ENCODE data around the gene OPRL1. TPM values are rescaled to one million over a fixed set of nuclear protein-coding genes. Genes with fewer than 3 reads are reported as not detected.

OPRL1 gene
- total RNA-seq, 1 experiment from 2014 or later = 1.5 TPM

DNA sequence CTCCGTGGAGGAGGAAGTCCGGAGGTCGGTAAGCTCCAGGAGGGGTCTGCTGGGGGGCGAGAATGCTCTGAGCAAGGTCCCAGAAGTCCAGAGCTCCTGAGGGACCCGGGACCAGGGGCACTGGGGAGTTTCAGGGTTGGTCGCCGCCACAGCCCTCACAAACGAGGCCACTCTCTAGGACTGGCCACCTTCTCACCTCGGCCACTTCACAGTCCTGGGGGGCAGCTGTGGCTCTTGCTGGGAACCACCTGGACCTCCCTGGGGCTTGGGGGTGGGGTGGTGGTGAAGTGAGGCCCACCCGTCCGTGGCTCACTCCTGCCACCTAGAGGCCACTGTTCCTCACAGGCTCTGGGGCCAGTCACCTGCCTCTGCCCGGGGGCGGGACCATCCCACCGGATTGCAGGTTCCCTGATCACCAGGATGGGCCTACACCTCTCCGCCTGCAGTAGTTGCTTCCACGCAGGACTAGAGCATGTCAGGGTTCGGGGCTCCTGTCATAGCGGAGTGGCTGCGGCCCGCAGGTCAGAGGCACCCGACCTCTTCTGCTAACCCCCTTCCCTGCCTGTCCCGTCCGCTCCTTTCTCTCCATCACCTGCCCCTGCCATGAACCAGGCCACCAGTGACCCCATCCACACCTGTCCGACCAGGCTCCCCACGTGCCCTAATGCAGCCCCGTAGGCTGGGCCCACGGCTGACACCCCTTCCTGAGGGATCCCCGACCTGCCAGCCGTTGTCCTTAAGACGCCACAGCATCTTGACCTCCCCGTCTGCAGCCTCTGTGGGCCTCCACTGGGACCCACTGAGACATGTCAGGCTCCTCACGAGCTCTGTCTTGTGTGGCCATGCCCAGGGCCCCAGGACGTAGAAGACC is 22.0 kb upstream of the OPRL1 start:
- no peaks in the 10 kb centered on the region for H3K9me3 ChIP-seq (ENCODE audit: insufficient read depth, low read depth)
- no peaks in the 10 kb centered on the region for H3K27me3 ChIP-seq (ENCODE audit: insufficient read depth, low read depth)
- H4K20me1 ChIP-seq (ENCODE audit: insufficient read depth) = no peaks in the 10 kb centered on the region
- peaks cover 25% of the 10 kb centered on the region; the same call in 1 of the 2 replicates for H3F3A ChIP-seq (ENCODE audit: insufficient read depth, low read depth)
- H3K4me1 ChIP-seq (replicated peaks; ENCODE audit: insufficient read depth) = peaks cover 21% of the 10 kb centered on the region
- ChIA-PET POLR2A (ENCODE audit: unreplicated experiment) (no interaction called here), CTCF (no interaction called here)
- no peak overlapping the region for H3K27ac ChIP-seq
- H3K79me2 ChIP-seq (ENCODE audit: low read depth) = no peaks in the 10 kb centered on the region
- TF ChIP-seq, protein P1, sequence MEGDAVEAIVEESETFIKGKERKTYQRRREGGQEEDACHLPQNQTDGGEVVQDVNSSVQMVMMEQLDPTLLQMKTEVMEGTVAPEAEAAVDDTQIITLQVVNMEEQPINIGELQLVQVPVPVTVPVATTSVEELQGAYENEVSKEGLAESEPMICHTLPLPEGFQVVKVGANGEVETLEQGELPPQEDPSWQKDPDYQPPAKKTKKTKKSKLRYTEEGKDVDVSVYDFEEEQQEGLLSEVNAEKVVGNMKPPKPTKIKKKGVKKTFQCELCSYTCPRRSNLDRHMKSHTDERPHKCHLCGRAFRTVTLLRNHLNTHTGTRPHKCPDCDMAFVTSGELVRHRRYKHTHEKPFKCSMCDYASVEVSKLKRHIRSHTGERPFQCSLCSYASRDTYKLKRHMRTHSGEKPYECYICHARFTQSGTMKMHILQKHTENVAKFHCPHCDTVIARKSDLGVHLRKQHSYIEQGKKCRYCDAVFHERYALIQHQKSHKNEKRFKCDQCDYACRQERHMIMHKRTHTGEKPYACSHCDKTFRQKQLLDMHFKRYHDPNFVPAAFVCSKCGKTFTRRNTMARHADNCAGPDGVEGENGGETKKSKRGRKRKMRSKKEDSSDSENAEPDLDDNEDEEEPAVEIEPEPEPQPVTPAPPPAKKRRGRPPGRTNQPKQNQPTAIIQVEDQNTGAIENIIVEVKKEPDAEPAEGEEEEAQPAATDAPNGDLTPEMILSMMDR (conservative IDR thresholded peaks at IDR 0.05) = peak; percentile 90
- no peak for TF ChIP-seq EZH2 (IDR thresholded peaks at IDR 0.05; ENCODE audit: low read depth)
- peak overlapping the region; percentile 20; the same call in 1 of the 2 replicates for H3K4me2 ChIP-seq
- peak; percentile 55 to 87 for DNase-seq
- H3K36me3 ChIP-seq (ENCODE audit: low read depth) = no peaks in the 10 kb centered on the region
- H2AFZ ChIP-seq = no peak overlapping the region
- no peaks in the 10 kb centered on the region for H3K9me2 ChIP-seq (ENCODE audit: insufficient read depth)
- no peak overlapping the region for H3K4me3 ChIP-seq
- intact Hi-C loops (cut with micrococcal nuclease; ENCODE audit: unreplicated experiment) = loop anchor here (5.0 kb wide), 2 partner anchors 521 to 621 kb away; partner anchors contain the start of gene PTK6
- BruUV-seq (replicated peaks) = no TSS peak

DNA sequence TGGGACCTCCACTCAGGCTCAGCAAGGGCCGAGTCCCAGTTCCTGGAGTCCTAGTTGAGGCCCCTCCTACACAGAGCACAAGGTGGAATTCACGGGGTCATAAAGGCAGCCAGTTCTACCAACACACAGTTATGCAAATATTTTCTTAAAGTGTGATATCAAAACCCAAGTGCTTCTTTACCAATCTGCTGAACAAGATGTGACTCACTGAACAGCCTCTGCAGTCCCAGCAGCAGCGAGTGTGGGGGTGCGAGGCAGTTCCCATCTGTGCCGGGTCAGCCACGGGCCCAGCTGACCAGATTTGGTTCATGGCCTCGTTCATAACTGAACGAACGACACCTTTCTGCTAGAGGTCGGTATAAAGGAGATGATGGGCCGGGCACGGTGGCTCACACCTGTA is 21.3 kb upstream of the OPRL1 start:
- ChIA-PET CTCF (no interaction called here), POLR2A (ENCODE audit: unreplicated experiment) (no interaction called here)
- Histone ChIP-seq H3K9me2 (ENCODE audit: insufficient read depth) (no peaks in the 10 kb centered on the region), H3K4me1 (replicated peaks; ENCODE audit: insufficient read depth) (peaks cover 21% of the 10 kb centered on the region), H3F3A (ENCODE audit: insufficient read depth, low read depth) (peaks cover 28% of the 10 kb centered on the region; the same call in 1 of the 2 replicates), H2AFZ (no peak overlapping the region), H3K27ac (no peak overlapping the region), H3K9me3 (ENCODE audit: insufficient read depth, low read depth) (no peaks in the 10 kb centered on the region), H3K27me3 (ENCODE audit: insufficient read depth, low read depth) (no peaks in the 10 kb centered on the region), H3K4me2 (peak overlapping the region; percentile 20; the same call in 1 of the 2 replicates), H3K4me3 (no peak overlapping the region), H3K36me3 (ENCODE audit: low read depth) (no peaks in the 10 kb centered on the region), H4K20me1 (ENCODE audit: insufficient read depth) (no peaks in the 10 kb centered on the region), H3K79me2 (ENCODE audit: low read depth) (peaks cover 4% of the 10 kb centered on the region)
- intact Hi-C loops (cut with micrococcal nuclease; ENCODE audit: unreplicated experiment) = loop anchor here (5.0 kb wide), 2 partner anchors 521 to 621 kb away; partner anchors contain the start of gene PTK6
- no TSS peak for BruUV-seq (replicated peaks)
- no peak for TF ChIP-seq EZH2 (IDR thresholded peaks at IDR 0.05; ENCODE audit: low read depth)
- TF ChIP-seq, protein P1 (conservative IDR thresholded peaks at IDR 0.05) = no peak
- peak in 1 of 2 experiments; percentile 49 for DNase-seq

DNA sequence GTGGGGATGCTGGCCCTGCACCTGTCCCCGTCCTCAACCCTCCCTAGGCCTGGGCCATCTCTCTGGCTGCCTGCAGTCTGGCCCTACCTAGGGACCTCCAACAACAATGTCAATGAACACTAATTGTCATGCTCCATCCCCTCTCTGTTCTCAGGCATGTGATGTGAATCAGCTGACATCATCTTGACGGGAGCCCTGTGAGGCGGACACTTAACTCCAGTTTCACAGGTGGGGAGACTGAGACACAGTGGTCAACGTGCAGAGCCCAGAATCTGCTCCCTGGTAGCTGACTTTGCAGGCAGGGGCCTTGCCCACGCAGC is 17.6 kb upstream of the OPRL1 start:
- Histone ChIP-seq H3K9me3 (ENCODE audit: insufficient read depth, low read depth) (no peaks in the 10 kb centered on the region), H3K27me3 (ENCODE audit: insufficient read depth, low read depth) (no peaks in the 10 kb centered on the region), H3K4me3 (peak overlapping the region; percentile 90), H3K36me3 (ENCODE audit: low read depth) (no peaks in the 10 kb centered on the region), H3K79me2 (ENCODE audit: low read depth) (peaks cover 19% of the 10 kb centered on the region), H3F3A (ENCODE audit: insufficient read depth, low read depth) (peaks cover 31% of the 10 kb centered on the region; the same call in 1 of the 2 replicates), H3K4me2 (peak overlapping the region; percentile 96), H4K20me1 (ENCODE audit: insufficient read depth) (peaks cover 5% of the 10 kb centered on the region), H2AFZ (peak overlapping the region; percentile 85), H3K27ac (peak overlapping the region; percentile 48; the same call in 1 of the 2 replicates), H3K4me1 (replicated peaks; ENCODE audit: insufficient read depth) (peaks cover 56% of the 10 kb centered on the region), H3K9me2 (ENCODE audit: insufficient read depth) (no peaks in the 10 kb centered on the region)
- TF ChIP-seq EZH2 (IDR thresholded peaks at IDR 0.05; ENCODE audit: low read depth) = no peak
- TF ChIP-seq, protein P1 (conservative IDR thresholded peaks at IDR 0.05) = no peak
- intact Hi-C loops (cut with micrococcal nuclease; ENCODE audit: unreplicated experiment) = loop anchor here (2.0 to 10.0 kb wide), 4 partner anchors 17 to 197 kb away; partner anchors contain the start of genes ABHD16B, RGS19, TPD52L2 and UCKL1
- ChIA-PET POLR2A (ENCODE audit: unreplicated experiment) (interaction anchor here (0.6 to 1.0 kb wide), 3 partner anchors 81 to 542 kb away, joined by 3 to 7 read pairs (median 3); partner anchors contain the start of genes PPDPF and PRPF6), CTCF (interaction anchor here (1.0 kb wide), 1 partner anchor 82 kb away, joined by 3 read pairs; the partner anchor contains the start of gene PRPF6)
- DNase-seq = no peak
- BruUV-seq (replicated peaks) = TSS peak; percentile 96

Measured in PC-9 (cell line).